BLaER1 (cell line): Measurements from ENCODE around the gene SH2D2A.
A peak's percentile ranks its signal among the peaks of the same experiment; 100 is the strongest.

Experiments used
- H3K27ac ChIP-seq: shearing (Covaris generic); formaldehyde crosslinking; 2 replicates; pipeline ENCODE4 v1.8.1; 2022
- H3K27me3 ChIP-seq: shearing (Covaris generic); formaldehyde crosslinking; 2 replicates; pipeline ENCODE4 v1.8.1; 2022
- H3K36me3 ChIP-seq: shearing (Covaris generic); formaldehyde crosslinking; 2 replicates; pipeline ENCODE4 v1.8.1; 2022
- H3K4me1 ChIP-seq: shearing (Covaris generic); formaldehyde crosslinking; 2 replicates; pipeline ENCODE4 v1.8.1; 2022
- H3K4me2 ChIP-seq: shearing (Covaris generic); formaldehyde crosslinking; 2 replicates; pipeline ENCODE4 v1.8.1; 2022
- H3K4me3 ChIP-seq: shearing (Covaris generic); formaldehyde crosslinking; 2 replicates; pipeline ENCODE4 v1.8.1; 2022
- H3K9ac ChIP-seq: shearing (Covaris generic); formaldehyde crosslinking; 2 replicates; pipeline ENCODE4 v1.8.1; 2022
- H3K9me3 ChIP-seq: shearing (Covaris generic); formaldehyde crosslinking; 2 replicates; pipeline ENCODE4 v1.8.1; 2022
- H4K20me1 ChIP-seq: shearing (Covaris generic); formaldehyde crosslinking; 2 replicates; pipeline ENCODE4 v1.8.1; 2022
- Cebpa-rat ChIP-seq: shearing (Covaris generic); IDR thresholded peaks from 2 replicates; pipeline ENCODE4 v1.8.1; 2022

SH2D2A gene

DNA sequence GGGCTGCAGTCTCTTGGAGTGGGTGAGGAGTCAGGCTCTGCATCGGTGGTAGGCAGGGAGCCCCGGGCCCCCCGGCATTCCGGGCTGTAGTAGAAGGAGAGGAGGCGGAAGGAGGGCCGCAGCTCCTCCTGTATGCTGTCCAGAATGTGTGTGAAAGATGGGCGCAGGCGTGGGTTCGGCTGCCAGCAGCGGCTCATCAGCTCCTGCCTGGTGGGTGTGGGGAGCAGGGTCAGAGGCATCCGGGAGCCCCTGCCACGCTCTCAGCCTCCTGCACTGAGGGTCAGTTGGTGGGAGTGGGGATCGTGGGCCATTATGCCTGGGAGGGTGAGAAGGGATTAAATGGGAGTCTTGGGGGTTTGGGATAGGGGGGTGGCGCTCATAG lies 24.2 kb upstream of the SH2D2A start:
- Histone ChIP-seq H3K27ac (no peak overlapping the region), H4K20me1 (no peaks in the 10 kb centered on the region), H3K36me3 (no peaks in the 10 kb centered on the region), H3K4me3 (no peak overlapping the region), H3K4me1 (peaks cover 13% of the 10 kb centered on the region), H3K4me2 (no peak overlapping the region), H3K9me3 (no peaks in the 10 kb centered on the region), H3K27me3 (no peaks in the 10 kb centered on the region), H3K9ac (no peak overlapping the region)
- no peak for TF ChIP-seq Cebpa-rat

GRCh38 chr1:156840186-156840897 lies 23.7 kb upstream of the SH2D2A start:
- H3K36me3 ChIP-seq = no peaks in the 10 kb centered on the region
- H3K4me3 ChIP-seq = no peak overlapping the region
- no peak overlapping the region for H3K4me2 ChIP-seq
- H3K4me1 ChIP-seq = peaks cover 13% of the 10 kb centered on the region
- H3K27me3 ChIP-seq = no peaks in the 10 kb centered on the region
- TF ChIP-seq Cebpa-rat = no peak
- H4K20me1 ChIP-seq = no peaks in the 10 kb centered on the region
- H3K27ac ChIP-seq = no peak overlapping the region
- H3K9me3 ChIP-seq = no peaks in the 10 kb centered on the region
- H3K9ac ChIP-seq = no peak overlapping the region

DNA sequence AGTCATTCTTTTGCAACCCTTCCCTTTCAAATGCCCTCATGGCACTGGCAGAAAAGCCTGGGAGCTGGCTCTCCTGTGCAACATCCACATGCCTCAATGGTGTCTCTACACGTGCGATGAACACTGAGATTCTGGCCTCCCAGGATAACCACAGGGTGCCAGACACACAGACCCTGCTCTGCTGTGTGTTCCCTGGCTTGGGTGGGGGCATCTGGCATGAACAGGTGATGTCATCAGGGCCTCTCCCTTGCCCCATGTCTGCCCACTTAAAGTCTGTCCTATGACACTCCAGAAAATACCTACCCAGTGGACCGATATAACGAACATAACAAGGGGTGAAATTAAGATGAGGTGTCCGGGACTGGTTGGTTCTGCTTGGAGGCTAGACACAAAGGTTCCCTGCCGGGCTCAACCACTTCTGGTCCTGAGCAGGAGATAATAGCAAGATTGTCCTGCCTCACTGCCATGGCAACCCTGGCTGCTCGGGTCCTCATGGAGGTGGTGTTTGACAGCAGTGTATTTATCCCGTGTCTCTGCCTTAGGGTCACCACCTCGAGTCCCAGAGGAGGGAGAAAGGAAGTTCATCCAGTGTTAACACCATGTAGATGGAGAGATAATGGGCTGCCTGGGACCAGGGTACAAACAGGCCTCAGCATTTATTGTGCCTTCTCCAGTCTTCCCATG lies 22.9 kb upstream of the SH2D2A start:
- H3K4me1 ChIP-seq = peaks cover 13% of the 10 kb centered on the region
- no peak overlapping the region for H3K9ac ChIP-seq
- no peaks in the 10 kb centered on the region for H3K27me3 ChIP-seq
- H3K27ac ChIP-seq = no peak overlapping the region
- no peaks in the 10 kb centered on the region for H3K36me3 ChIP-seq
- no peaks in the 10 kb centered on the region for H4K20me1 ChIP-seq
- no peaks in the 10 kb centered on the region for H3K9me3 ChIP-seq
- TF ChIP-seq Cebpa-rat = no peak
- no peak overlapping the region for H3K4me3 ChIP-seq
- peak overlapping the region; percentile 74 for H3K4me2 ChIP-seq

DNA sequence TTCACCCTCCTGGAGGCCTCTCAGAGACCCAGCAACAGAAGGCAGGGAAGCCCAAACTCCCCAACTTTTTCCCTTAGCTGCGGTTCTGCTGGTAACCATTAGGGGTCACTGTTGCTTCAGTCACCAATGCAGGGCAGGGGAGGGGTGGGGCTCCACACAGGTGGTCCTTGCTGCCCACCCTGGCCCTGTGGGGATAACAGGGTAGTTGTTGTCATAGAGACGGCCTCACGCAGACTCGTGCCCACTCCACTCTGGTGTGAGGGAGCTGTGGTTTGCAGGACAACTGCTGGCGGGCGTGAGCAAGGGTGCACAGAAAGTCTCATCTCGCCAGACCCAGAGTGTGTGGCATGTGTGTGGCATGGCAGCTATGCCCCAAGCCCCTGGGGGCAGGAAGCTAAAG lies 22.3 kb upstream of the SH2D2A start:
- Histone ChIP-seq H3K4me1 (peaks cover 13% of the 10 kb centered on the region), H3K27ac (no peak overlapping the region), H3K4me2 (peak overlapping the region; percentile 74), H3K4me3 (no peak overlapping the region), H3K9me3 (no peaks in the 10 kb centered on the region), H3K9ac (no peak overlapping the region), H3K36me3 (no peaks in the 10 kb centered on the region), H3K27me3 (no peaks in the 10 kb centered on the region), H4K20me1 (no peaks in the 10 kb centered on the region)
- no peak for TF ChIP-seq Cebpa-rat

- no peak overlapping the region for H3K27ac ChIP-seq
- no peaks in the 10 kb centered on the region for H3K9me3 ChIP-seq
- no peaks in the 10 kb centered on the region for H3K27me3 ChIP-seq
- H4K20me1 ChIP-seq = no peaks in the 10 kb centered on the region
- H3K4me2 ChIP-seq = no peak overlapping the region
- no peak for TF ChIP-seq Cebpa-rat
- no peak overlapping the region for H3K9ac ChIP-seq
- H3K4me1 ChIP-seq = peaks cover 13% of the 10 kb centered on the region
- no peaks in the 10 kb centered on the region for H3K36me3 ChIP-seq
- H3K4me3 ChIP-seq = no peak overlapping the region
Measured at GRCh38 chr1:156836892-156837291, 20.2 kb upstream of the SH2D2A start.

DNA sequence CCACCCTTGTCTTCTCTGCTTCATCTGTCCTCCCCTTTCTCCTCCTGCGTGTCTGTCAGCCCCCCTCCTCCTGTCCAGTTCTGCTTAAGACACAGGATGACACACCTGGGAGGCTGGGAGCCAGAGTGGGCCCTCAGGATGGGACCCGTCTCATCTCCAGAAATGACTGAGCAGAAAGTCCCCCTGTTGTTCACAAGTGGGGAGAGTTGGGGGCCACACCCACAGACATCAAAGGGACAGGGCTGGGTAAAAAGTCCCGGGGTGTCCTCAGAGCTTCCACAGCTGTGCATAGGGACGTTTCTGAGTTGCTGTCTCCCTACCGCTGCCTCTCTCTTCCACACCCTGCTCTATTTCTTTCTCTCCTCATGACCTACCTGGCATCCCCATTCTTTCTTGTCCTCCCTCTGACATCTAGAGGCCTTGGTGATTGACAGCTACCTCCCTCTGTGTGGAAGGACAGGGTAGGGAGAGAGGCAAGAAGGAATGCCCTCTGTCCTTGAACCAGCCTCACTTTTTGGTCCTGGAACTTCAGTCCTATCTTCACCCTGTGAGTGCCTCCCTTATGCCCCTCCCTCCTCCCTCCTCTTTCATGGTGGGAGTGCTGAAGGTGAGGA lies 19.5 kb upstream of the SH2D2A start:
- Histone ChIP-seq H3K4me1 (peaks cover 13% of the 10 kb centered on the region), H3K4me2 (no peak overlapping the region), H3K9me3 (no peaks in the 10 kb centered on the region), H3K27me3 (no peaks in the 10 kb centered on the region), H3K9ac (no peak overlapping the region), H3K4me3 (no peak overlapping the region), H4K20me1 (no peaks in the 10 kb centered on the region), H3K36me3 (no peaks in the 10 kb centered on the region), H3K27ac (no peak overlapping the region)
- TF ChIP-seq Cebpa-rat = no peak

DNA sequence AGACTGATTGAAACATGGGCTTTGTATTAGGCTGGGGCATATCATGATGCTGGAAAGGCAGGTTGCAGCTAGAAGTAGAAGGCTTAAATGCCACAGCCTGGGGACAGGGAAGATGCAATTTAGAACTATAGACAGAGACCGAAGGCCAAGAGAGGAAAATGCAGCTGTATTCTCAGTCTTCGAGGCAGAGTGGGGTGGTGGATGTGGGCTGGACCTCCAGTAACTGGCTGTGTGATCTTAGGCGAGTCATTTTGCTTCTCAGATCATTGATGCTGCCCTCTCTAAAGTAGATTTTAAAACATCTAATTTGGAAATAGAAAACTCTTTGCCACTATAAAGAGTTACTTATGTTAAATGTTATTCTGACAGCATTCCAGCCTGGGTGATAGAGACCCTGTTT lies 17.7 kb upstream of the SH2D2A start:
- no peak overlapping the region for H3K27ac ChIP-seq
- peaks cover 10% of the 10 kb centered on the region for H3K4me1 ChIP-seq
- no peaks in the 10 kb centered on the region for H3K9me3 ChIP-seq
- H3K4me3 ChIP-seq = no peak overlapping the region
- no peak overlapping the region for H3K9ac ChIP-seq
- H3K4me2 ChIP-seq = no peak overlapping the region
- TF ChIP-seq Cebpa-rat = no peak
- H3K27me3 ChIP-seq = no peaks in the 10 kb centered on the region
- H4K20me1 ChIP-seq = no peaks in the 10 kb centered on the region
- no peaks in the 10 kb centered on the region for H3K36me3 ChIP-seq

DNA sequence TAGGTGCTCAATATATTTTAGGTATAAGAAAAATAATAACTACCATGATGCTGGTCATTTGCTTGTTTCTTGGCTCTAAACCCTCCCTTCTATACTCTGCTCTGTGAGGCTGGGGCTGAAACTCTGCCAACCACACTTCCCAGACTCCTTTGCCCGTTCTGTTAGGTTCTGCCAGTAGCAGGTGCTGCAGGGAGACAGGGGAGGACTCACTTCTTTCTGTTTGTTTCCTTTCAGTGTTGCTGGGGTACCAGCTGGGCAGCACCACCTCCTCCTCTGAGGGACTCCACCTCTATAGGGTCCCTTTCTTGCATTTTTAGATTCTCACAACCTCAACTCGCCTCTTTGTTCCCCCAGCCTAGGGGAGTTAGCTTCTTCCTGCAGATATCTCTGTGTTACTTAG lies 17.0 kb upstream of the SH2D2A start:
- no peak overlapping the region for H3K4me2 ChIP-seq
- no peak for TF ChIP-seq Cebpa-rat
- H3K27ac ChIP-seq = no peak overlapping the region
- H3K27me3 ChIP-seq = no peaks in the 10 kb centered on the region
- H3K36me3 ChIP-seq = no peaks in the 10 kb centered on the region
- no peak overlapping the region for H3K4me3 ChIP-seq
- H3K4me1 ChIP-seq = peaks cover 10% of the 10 kb centered on the region
- no peaks in the 10 kb centered on the region for H4K20me1 ChIP-seq
- H3K9ac ChIP-seq = no peak overlapping the region
- H3K9me3 ChIP-seq = no peaks in the 10 kb centered on the region

DNA sequence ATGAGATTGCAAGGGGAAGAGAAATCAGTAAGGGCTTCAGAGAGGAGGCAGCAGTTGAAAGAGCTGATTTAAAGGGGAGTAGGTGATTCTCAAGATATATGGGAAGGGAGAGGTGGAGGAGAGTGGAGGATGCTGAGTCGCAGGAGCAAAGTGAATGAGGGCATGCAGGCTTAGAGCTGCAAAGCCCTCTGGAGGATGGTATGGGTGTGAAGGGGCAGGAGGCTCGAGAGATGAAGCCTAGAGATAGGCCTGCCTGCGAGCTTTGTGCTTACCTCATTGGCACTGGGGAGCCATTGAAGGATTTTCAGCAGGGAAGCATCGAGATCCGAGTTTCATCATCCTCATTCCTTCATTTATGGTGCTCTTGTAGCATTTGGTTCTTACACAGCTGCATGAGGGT lies 15.8 kb upstream of the SH2D2A start:
- Histone ChIP-seq H3K4me1 (peaks cover 12% of the 10 kb centered on the region), H3K27ac (no peak overlapping the region), H3K4me3 (no peak overlapping the region), H4K20me1 (no peaks in the 10 kb centered on the region), H3K4me2 (no peak overlapping the region), H3K27me3 (no peaks in the 10 kb centered on the region), H3K9ac (no peak overlapping the region), H3K36me3 (no peaks in the 10 kb centered on the region), H3K9me3 (no peaks in the 10 kb centered on the region)
- no peak for TF ChIP-seq Cebpa-rat

GRCh38 chr1:156828400-156829124 lies 11.9 kb upstream of the SH2D2A start:
- H3K27ac ChIP-seq = no peak overlapping the region
- H3K4me1 ChIP-seq = peaks cover 12% of the 10 kb centered on the region
- peak overlapping the region; percentile 41 for H3K4me2 ChIP-seq
- no peak overlapping the region; the same call in 1 of the 2 replicates for H3K9ac ChIP-seq
- no peaks in the 10 kb centered on the region for H3K27me3 ChIP-seq
- H3K9me3 ChIP-seq = no peaks in the 10 kb centered on the region
- H3K4me3 ChIP-seq = no peak overlapping the region
- TF ChIP-seq Cebpa-rat = no peak
- no peaks in the 10 kb centered on the region for H4K20me1 ChIP-seq
- H3K36me3 ChIP-seq = no peaks in the 10 kb centered on the region
